IMR-90 (cell line): Measurements from ENCODE around the gene PDCD2L. TPM values are rescaled to one million over a fixed set of nuclear protein-coding genes. Genes with fewer than 3 reads are reported as not detected.
"Not testable (repeated sequence)": the region's sequence is repeated elsewhere in the genome, so short reads cannot be mapped to it uniquely, and the experiment has no call there.

Experiments used
- ATAC-seq: fragments of 200-7000 bp; cut with Tn5 transposase; 2 replicates; pipeline ENCODE4 v1.9.1; 2020; ENCODE audit warnings: low read depth, mild to moderate bottlenecking, moderate library complexity
- BruUV-seq: library from RNA; stranded (reverse); fragments of 400-500 nt; replicated peaks from 2 replicates; lab custom pipeline; 2021; lab: Mats Ljungman, UMichigan
- CTCF ChIA-PET: fragments of 300-600 bp; formaldehyde crosslinking; extraction: SDS; loops from one replicate; lab custom pipeline; 2021; ENCODE audit warnings: antibody characterized with exemption; lab: Yijun Ruan, JAX
- POLR2A ChIA-PET: fragments of 300-600 bp; sonication (Branson Sonifier 250); formaldehyde crosslinking; loops from one replicate; lab custom pipeline; 2022; ENCODE audit warnings: antibody characterized with exemption; ENCODE audit not compliant: unreplicated experiment; lab: Charles Lee
- DNase-seq: peaks from one replicate; pipeline ENCODE4 v3.0.0; 2013
- H2AFZ ChIP-seq: replicated peaks from 2 replicates; pipeline ENCODE3; 2013; ENCODE audit warnings: low read length, mild to moderate bottlenecking; ENCODE audit not compliant: poor library complexity
- H2AK5ac ChIP-seq: 2 replicates; pipeline ENCODE4 v1.6.1; 2013; ENCODE audit warnings: low read depth, low read length, inconsistent platforms
- H2AK9ac ChIP-seq: replicated peaks from 2 replicates; pipeline ENCODE3; 2013; ENCODE audit warnings: mild to moderate bottlenecking, low read depth, low read length, moderate library complexity; ENCODE audit not compliant: poor library complexity
- H2BK120ac ChIP-seq: 2 replicates; pipeline ENCODE4 v1.6.1; 2013; ENCODE audit warnings: low read depth, low read length, inconsistent platforms
- H2BK15ac ChIP-seq: 3 replicates; pipeline ENCODE4 v1.6.1; 2013; ENCODE audit warnings: low read depth, low read length, inconsistent platforms
- H2BK20ac ChIP-seq: 2 replicates; pipeline ENCODE4 v1.6.1; 2013; ENCODE audit warnings: low read depth, mild to moderate bottlenecking, inconsistent platforms, low read length, moderate library complexity
- H2BK5ac ChIP-seq: 2 replicates; pipeline ENCODE4 v1.6.1; 2013; ENCODE audit warnings: mild to moderate bottlenecking, low read depth, low read length, inconsistent platforms; ENCODE audit not compliant: poor library complexity, severe bottlenecking
- H3K14ac ChIP-seq: replicated peaks from 2 replicates; pipeline ENCODE4 v1.6.1; 2013; ENCODE audit warnings: low read depth, low read length, inconsistent platforms
- H3K18ac ChIP-seq: 2 replicates; pipeline ENCODE4 v1.6.1; 2013; ENCODE audit warnings: low read depth, low read length, control low read depth
- H3K23ac ChIP-seq: 2 replicates; pipeline ENCODE4 v1.6.1; 2013; ENCODE audit warnings: low read depth, low read length, inconsistent platforms
- H3K27ac ChIP-seq: 2 replicates; pipeline ENCODE4 v1.5.1; 2013; ENCODE audit warnings: mild to moderate bottlenecking, control low read depth, low read length; ENCODE audit not compliant: insufficient read depth
- H3K27me3 ChIP-seq: 2 replicates; pipeline ENCODE4 v1.6.1; 2013; ENCODE audit warnings: low read length; ENCODE audit not compliant: control insufficient read depth, insufficient read depth
- H3K36me3 ChIP-seq: 2 replicates; pipeline ENCODE4 v1.6.1; 2013; ENCODE audit warnings: low read length, mixed read lengths; ENCODE audit not compliant: control insufficient read depth, insufficient read depth
- H3K4ac ChIP-seq: 2 replicates; pipeline ENCODE4 v1.6.1; 2013; ENCODE audit warnings: low read depth, low read length, inconsistent platforms
- H3K4me1 ChIP-seq: 2 replicates; pipeline ENCODE4 v1.6.1; 2013; ENCODE audit warnings: low read length, mixed read lengths; ENCODE audit not compliant: control insufficient read depth, insufficient read depth
- H3K4me2 ChIP-seq: 2 replicates; pipeline ENCODE4 v1.6.1; 2013; ENCODE audit warnings: low read depth, mild to moderate bottlenecking, control low read depth, low read length, moderate library complexity
- H3K4me3 ChIP-seq: 2 replicates; pipeline ENCODE4 v1.5.1; 2013; ENCODE audit warnings: low read depth, mild to moderate bottlenecking, control low read depth, low read length, moderate library complexity; ENCODE audit not compliant: insufficient read depth
- H3K56ac ChIP-seq: 2 replicates; pipeline ENCODE4 v1.6.1; 2013; ENCODE audit warnings: low read length, inconsistent platforms; ENCODE audit not compliant: insufficient read depth; ENCODE audit errors: extremely low read depth
- H3K79me1 ChIP-seq, 2 experiments: 2 replicates each; pipeline ENCODE4 v1.6.1; 2013; ENCODE audit warnings: low read length in 2 of 2, inconsistent platforms in 1 of 2, low read depth in 1 of 2
- H3K9ac ChIP-seq: 2 replicates; pipeline ENCODE4 v1.6.1; 2013; ENCODE audit warnings: low read depth, low read length, control low read depth
- H3K9me1 ChIP-seq: 2 replicates; pipeline ENCODE4 v1.6.1; 2013; ENCODE audit warnings: low read length, inconsistent platforms; ENCODE audit not compliant: insufficient read depth
- H3K9me3 ChIP-seq: 2 replicates; pipeline ENCODE4 v1.6.1; 2013; ENCODE audit warnings: low read length; ENCODE audit not compliant: control insufficient read depth, insufficient read depth
- H4K20me1 ChIP-seq: 2 replicates; pipeline ENCODE4 v1.6.1; 2013; ENCODE audit warnings: low read length, inconsistent platforms; ENCODE audit not compliant: insufficient read depth
- H4K5ac ChIP-seq: 2 replicates; pipeline ENCODE4 v1.6.1; 2013; ENCODE audit warnings: mild to moderate bottlenecking, low read depth, low read length, control low read depth
- H4K8ac ChIP-seq, 2 experiments: 2 replicates each; pipeline ENCODE4 v1.6.1; 2013; ENCODE audit warnings: low read depth in 2 of 2, low read length in 2 of 2, control low read depth in 1 of 2, inconsistent platforms in 1 of 2
- H4K91ac ChIP-seq: 2 replicates; pipeline ENCODE4 v1.6.1; 2013; ENCODE audit warnings: low read depth, low read length, inconsistent platforms; ENCODE audit not compliant: insufficient read depth
- WGBS, 2 experiments: methylation state at CpG; one replicate each; pipeline versions ENCODE4 v1.1.5 to v1.1.7; 2013; ENCODE audit warnings: missing lambda C conversion rate in 2 of 2; ENCODE audit not compliant: insufficient read length in 1 of 2; ENCODE audit errors: extremely low coverage in 2 of 2; 5-methylcytosine and 5-hydroxymethylcytosine counted together
- dilution Hi-C: fragments of 300-500 bp; cut with HindIII; formaldehyde crosslinking; loops from one replicate; pipeline ENCODE4 v1.14.3; 2018; ENCODE audit warnings: low sequenced_read_pairs; ENCODE audit not compliant: unreplicated experiment
- in situ Hi-C: fragments of 300-500 bp; cut with MboI; formaldehyde crosslinking; loops from 3 replicates; pipeline ENCODE4 v1.14.3; 2019; ENCODE audit warnings: low sequenced_read_pairs, inconsistent platforms, mixed read lengths
- intact Hi-C: fragments of 100-400 bp; cut with micrococcal nuclease; formaldehyde crosslinking; loops from 2 replicates; pipeline ENCODE4 v1.10.0; 2022
- polyA plus RNA-seq, 3 experiments: library from polyadenylated mRNA; depleted of rRNA; stranded (reverse); fragments of >200 nt; gene quantifications; 2 replicates each; pipeline ENCODE4 v1.2.3, GENCODE V29; 2012; ENCODE audit warnings: low replicate concordance in 1 of 3
- total RNA-seq: library from RNA; depleted of rRNA; stranded (reverse); fragments of >200 nt; gene quantifications from 2 replicates; pipeline ENCODE4 v1.2.3, GENCODE V29; 2012

The PDCD2L gene
- total and polyA plus RNA-seq, 2 of the 4 experiments (the other 2 are of a cell fraction) = 10.6 to 13.0 TPM

- H3K36me3 ChIP-seq = peaks cover 34% of the 10 kb centered on the region
- H2AFZ ChIP-seq, H3K4me2 ChIP-seq, CTCF ChIA-PET, H3K4me3 ChIP-seq, H2AK9ac ChIP-seq, ATAC-seq, intact Hi-C loops, in situ Hi-C loops, H3K9me3 ChIP-seq, H3K27ac ChIP-seq, H2BK20ac ChIP-seq, DNase-seq, H3K9ac ChIP-seq, H3K56ac ChIP-seq, H4K8ac ChIP-seq, BruUV-seq, H3K4ac ChIP-seq, H3K14ac ChIP-seq, H4K5ac ChIP-seq, H3K9me1 ChIP-seq, H3K27me3 ChIP-seq, H2AK5ac ChIP-seq, POLR2A ChIA-PET, H3K18ac ChIP-seq, H2BK5ac ChIP-seq, H2BK15ac ChIP-seq, H4K91ac ChIP-seq, H2BK120ac ChIP-seq, dilution Hi-C loops, H3K23ac ChIP-seq: not testable (repeated sequence)
- H4K20me1 ChIP-seq = peaks cover 27% of the 10 kb centered on the region
- no CpG with 5 or more reads among the region's 17 CpGs for WGBS, 2 experiments
- peaks cover 32 to 56% of the 10 kb centered on the region in 2 experiments for H3K79me1 ChIP-seq
- H3K4me1 ChIP-seq = peaks cover 14% of the 10 kb centered on the region
Observed at GRCh38 chr19:34455783-34456480, 51.7 kb downstream of the PDCD2L start.
